Measurements from ENCODE around the gene IRF1. TPM values are rescaled to one million over a fixed set of nuclear protein-coding genes. Genes with fewer than 3 reads are reported as not detected.

IRF1 gene
- total RNA-seq, 1 experiment from 2014 or later = 4.8 TPM

GRCh38 chr5:132475987-132476875 is 14.3 kb downstream of the IRF1 start:
- DNase-seq = no peak
- Histone ChIP-seq H3K27me3 (ENCODE audit: low read length) (no peaks in the 10 kb centered on the region), H3K79me2 (ENCODE audit: low read length) (no peaks in the 10 kb centered on the region), H3K36me3 (ENCODE audit: insufficient read depth, low read length) (no peaks in the 10 kb centered on the region), H3K27ac (ENCODE audit: low read length) (no peak overlapping the region), H3K4me2 (ENCODE audit: low read depth, low read length, poor library complexity, severe bottlenecking) (no peak overlapping the region), H3K9ac (ENCODE audit: low read length) (no peak overlapping the region), H2AFZ (ENCODE audit: low read length) (no peak overlapping the region), H3K4me1 (ENCODE audit: low read length) (peaks cover 25% of the 10 kb centered on the region), H3K9me2 (replicated peaks; ENCODE audit: insufficient read depth, low read length) (no peaks in the 10 kb centered on the region), H3K9me3 (ENCODE audit: low read length) (no peaks in the 10 kb centered on the region), H4K20me1 (ENCODE audit: insufficient read depth, low read depth, low read length) (no peaks in the 10 kb centered on the region), H3K4me3 (ENCODE audit: low read length) (no peak overlapping the region)

GRCh38 chr5:132475497-132475882 is 15.1 kb downstream of the IRF1 start:
- H3K4me2 ChIP-seq (ENCODE audit: low read depth, low read length, poor library complexity, severe bottlenecking) = no peak overlapping the region
- H4K20me1 ChIP-seq (ENCODE audit: insufficient read depth, low read depth, low read length) = no peaks in the 10 kb centered on the region
- no peaks in the 10 kb centered on the region for H3K27me3 ChIP-seq (ENCODE audit: low read length)
- H2AFZ ChIP-seq (ENCODE audit: low read length) = no peak overlapping the region
- no peaks in the 10 kb centered on the region for H3K9me3 ChIP-seq (ENCODE audit: low read length)
- peaks cover 25% of the 10 kb centered on the region for H3K4me1 ChIP-seq (ENCODE audit: low read length)
- no peaks in the 10 kb centered on the region for H3K36me3 ChIP-seq (ENCODE audit: insufficient read depth, low read length)
- no peak for DNase-seq
- H3K4me3 ChIP-seq (ENCODE audit: low read length) = no peak overlapping the region
- H3K27ac ChIP-seq (ENCODE audit: low read length) = no peak overlapping the region
- H3K9me2 ChIP-seq (replicated peaks; ENCODE audit: insufficient read depth, low read length) = no peaks in the 10 kb centered on the region
- no peak overlapping the region for H3K9ac ChIP-seq (ENCODE audit: low read length)
- H3K79me2 ChIP-seq (ENCODE audit: low read length) = no peaks in the 10 kb centered on the region

GRCh38 chr5:132474881-132475496 is 15.6 kb downstream of the IRF1 start:
- no peak overlapping the region for H3K27ac ChIP-seq (ENCODE audit: low read length)
- H3K27me3 ChIP-seq (ENCODE audit: low read length) = no peaks in the 10 kb centered on the region
- DNase-seq = no peak
- no peaks in the 10 kb centered on the region for H3K9me2 ChIP-seq (replicated peaks; ENCODE audit: insufficient read depth, low read length)
- no peaks in the 10 kb centered on the region for H3K9me3 ChIP-seq (ENCODE audit: low read length)
- H3K4me1 ChIP-seq (ENCODE audit: low read length) = peaks cover 25% of the 10 kb centered on the region
- no peaks in the 10 kb centered on the region for H3K79me2 ChIP-seq (ENCODE audit: low read length)
- H2AFZ ChIP-seq (ENCODE audit: low read length) = no peak overlapping the region
- no peaks in the 10 kb centered on the region for H4K20me1 ChIP-seq (ENCODE audit: insufficient read depth, low read depth, low read length)
- no peak overlapping the region for H3K9ac ChIP-seq (ENCODE audit: low read length)
- no peak overlapping the region for H3K4me3 ChIP-seq (ENCODE audit: low read length)
- H3K36me3 ChIP-seq (ENCODE audit: insufficient read depth, low read length) = no peaks in the 10 kb centered on the region
- H3K4me2 ChIP-seq (ENCODE audit: low read depth, low read length, poor library complexity, severe bottlenecking) = no peak overlapping the region

GRCh38 chr5:132474131-132474723 is 16.3 kb downstream of the IRF1 start:
- Histone ChIP-seq H3K9ac (ENCODE audit: low read length) (no peak overlapping the region), H3K4me1 (ENCODE audit: low read length) (peaks cover 20% of the 10 kb centered on the region), H3K36me3 (ENCODE audit: insufficient read depth, low read length) (no peaks in the 10 kb centered on the region), H3K27me3 (ENCODE audit: low read length) (no peaks in the 10 kb centered on the region), H3K79me2 (ENCODE audit: low read length) (no peaks in the 10 kb centered on the region), H2AFZ (ENCODE audit: low read length) (no peak overlapping the region), H3K4me2 (ENCODE audit: low read depth, low read length, poor library complexity, severe bottlenecking) (no peak overlapping the region), H3K27ac (ENCODE audit: low read length) (no peak overlapping the region), H3K9me3 (ENCODE audit: low read length) (no peaks in the 10 kb centered on the region), H4K20me1 (ENCODE audit: insufficient read depth, low read depth, low read length) (no peaks in the 10 kb centered on the region), H3K9me2 (replicated peaks; ENCODE audit: insufficient read depth, low read length) (no peaks in the 10 kb centered on the region), H3K4me3 (ENCODE audit: low read length) (no peak overlapping the region)
- DNase-seq = no peak

- no peaks in the 10 kb centered on the region for H3K9me2 ChIP-seq (replicated peaks; ENCODE audit: insufficient read depth, low read length)
- H3K4me2 ChIP-seq (ENCODE audit: low read depth, low read length, poor library complexity, severe bottlenecking) = no peak overlapping the region
- no peak overlapping the region for H3K4me3 ChIP-seq (ENCODE audit: low read length)
- H3K79me2 ChIP-seq (ENCODE audit: low read length) = no peaks in the 10 kb centered on the region
- no peak overlapping the region for H3K27ac ChIP-seq (ENCODE audit: low read length)
- no peak overlapping the region for H2AFZ ChIP-seq (ENCODE audit: low read length)
- H3K9ac ChIP-seq (ENCODE audit: low read length) = no peak overlapping the region
- no peaks in the 10 kb centered on the region for H3K27me3 ChIP-seq (ENCODE audit: low read length)
- H3K4me1 ChIP-seq (ENCODE audit: low read length) = peaks cover 15% of the 10 kb centered on the region
- no peaks in the 10 kb centered on the region for H3K36me3 ChIP-seq (ENCODE audit: insufficient read depth, low read length)
- no peaks in the 10 kb centered on the region for H3K9me3 ChIP-seq (ENCODE audit: low read length)
- H4K20me1 ChIP-seq (ENCODE audit: insufficient read depth, low read depth, low read length) = no peaks in the 10 kb centered on the region
- no peak for DNase-seq
These were observed 16.9 kb downstream of the IRF1 start for GRCh38 chr5:132473668-132474067.

- Histone ChIP-seq H3K79me2 (ENCODE audit: low read length) (no peaks in the 10 kb centered on the region), H3K4me2 (ENCODE audit: low read depth, low read length, poor library complexity, severe bottlenecking) (no peak overlapping the region), H2AFZ (ENCODE audit: low read length) (no peak overlapping the region), H4K20me1 (ENCODE audit: insufficient read depth, low read depth, low read length) (no peaks in the 10 kb centered on the region), H3K36me3 (ENCODE audit: insufficient read depth, low read length) (no peaks in the 10 kb centered on the region), H3K27ac (ENCODE audit: low read length) (no peak overlapping the region), H3K9me3 (ENCODE audit: low read length) (no peaks in the 10 kb centered on the region), H3K9me2 (replicated peaks; ENCODE audit: insufficient read depth, low read length) (no peaks in the 10 kb centered on the region), H3K4me1 (ENCODE audit: low read length) (peaks cover 13% of the 10 kb centered on the region), H3K9ac (ENCODE audit: low read length) (no peak overlapping the region), H3K4me3 (ENCODE audit: low read length) (no peak overlapping the region), H3K27me3 (ENCODE audit: low read length) (no peaks in the 10 kb centered on the region)
- no peak for DNase-seq
These were observed 17.5 kb downstream of the IRF1 start for GRCh38 chr5:132473019-132473531.

GRCh38 chr5:132472431-132472830 is 18.1 kb downstream of the IRF1 start:
- H3K36me3 ChIP-seq (ENCODE audit: insufficient read depth, low read length) = no peaks in the 10 kb centered on the region
- peaks cover 12% of the 10 kb centered on the region for H3K4me1 ChIP-seq (ENCODE audit: low read length)
- no peaks in the 10 kb centered on the region for H3K27me3 ChIP-seq (ENCODE audit: low read length)
- H2AFZ ChIP-seq (ENCODE audit: low read length) = no peak overlapping the region
- H3K27ac ChIP-seq (ENCODE audit: low read length) = no peak overlapping the region
- H3K4me2 ChIP-seq (ENCODE audit: low read depth, low read length, poor library complexity, severe bottlenecking) = no peak overlapping the region
- no peaks in the 10 kb centered on the region for H3K79me2 ChIP-seq (ENCODE audit: low read length)
- no peak for DNase-seq
- H3K4me3 ChIP-seq (ENCODE audit: low read length) = no peak overlapping the region
- H3K9ac ChIP-seq (ENCODE audit: low read length) = no peak overlapping the region
- H4K20me1 ChIP-seq (ENCODE audit: insufficient read depth, low read depth, low read length) = no peaks in the 10 kb centered on the region
- no peaks in the 10 kb centered on the region for H3K9me2 ChIP-seq (replicated peaks; ENCODE audit: insufficient read depth, low read length)
- no peaks in the 10 kb centered on the region for H3K9me3 ChIP-seq (ENCODE audit: low read length)

- Histone ChIP-seq H3K4me2 (ENCODE audit: low read depth, low read length, poor library complexity, severe bottlenecking) (no peak overlapping the region), H3K27me3 (ENCODE audit: low read length) (no peaks in the 10 kb centered on the region), H3K79me2 (ENCODE audit: low read length) (no peaks in the 10 kb centered on the region), H3K4me1 (ENCODE audit: low read length) (peaks cover 15% of the 10 kb centered on the region), H3K4me3 (ENCODE audit: low read length) (no peak overlapping the region), H3K9ac (ENCODE audit: low read length) (no peak overlapping the region), H3K9me3 (ENCODE audit: low read length) (no peaks in the 10 kb centered on the region), H3K27ac (ENCODE audit: low read length) (no peak overlapping the region), H3K36me3 (ENCODE audit: insufficient read depth, low read length) (no peaks in the 10 kb centered on the region), H3K9me2 (replicated peaks; ENCODE audit: insufficient read depth, low read length) (no peaks in the 10 kb centered on the region), H4K20me1 (ENCODE audit: insufficient read depth, low read depth, low read length) (no peaks in the 10 kb centered on the region), H2AFZ (ENCODE audit: low read length) (no peak overlapping the region)
- DNase-seq = no peak
These were observed 18.6 kb downstream of the IRF1 start for GRCh38 chr5:132471944-132472343.
